H9 (cell line): ENCODE measurements around the gene ATP10B. TPM values are rescaled to one million over a fixed set of nuclear protein-coding genes. Genes with fewer than 3 reads are reported as not detected.

Source experiments
- DNase-seq: peaks from one replicate; pipeline ENCODE4 v3.0.0-alpha.2; 2017
- H2AFZ ChIP-seq: one replicate; pipeline ENCODE4 v1.6.1; 2013; ENCODE audit warnings: mild to moderate bottlenecking, low read length, control low read depth, moderate library complexity
- H2AK5ac ChIP-seq: 2 replicates; pipeline ENCODE4 v1.6.1; 2013; ENCODE audit warnings: low read length, control low read depth, mixed read lengths; ENCODE audit not compliant: insufficient read length
- H2BK120ac ChIP-seq: one replicate; pipeline ENCODE4 v1.6.1; 2013; ENCODE audit warnings: low read depth, mild to moderate bottlenecking, low read length, control low read depth, inconsistent platforms; ENCODE audit not compliant: poor library complexity, severe bottlenecking
- H2BK12ac ChIP-seq: 2 replicates; pipeline ENCODE4 v1.6.1; 2013; ENCODE audit warnings: low read length, control low read depth, mixed read lengths, low read depth; ENCODE audit not compliant: insufficient read length
- H2BK15ac ChIP-seq: 2 replicates; pipeline ENCODE4 v1.6.1; 2013; ENCODE audit warnings: low read depth, low read length, control low read depth
- H2BK20ac ChIP-seq: one replicate; pipeline ENCODE4 v1.6.1; 2013; ENCODE audit warnings: low read depth, mild to moderate bottlenecking, low read length, control low read depth, inconsistent platforms; ENCODE audit not compliant: poor library complexity, severe bottlenecking
- H2BK5ac ChIP-seq: 2 replicates; pipeline ENCODE4 v1.6.1; 2013; ENCODE audit warnings: low read length, control low read depth, mixed read lengths; ENCODE audit not compliant: insufficient read length
- H3K14ac ChIP-seq: 2 replicates; pipeline ENCODE4 v1.6.1; 2013; ENCODE audit warnings: low read length, control low read depth; ENCODE audit not compliant: insufficient read depth
- H3K18ac ChIP-seq: 2 replicates; pipeline ENCODE4 v1.6.1; 2013; ENCODE audit warnings: low read depth, mild to moderate bottlenecking, mixed read lengths, low read length, control low read depth; ENCODE audit not compliant: insufficient read length
- H3K23ac ChIP-seq: 2 replicates; pipeline ENCODE4 v1.6.1; 2013; ENCODE audit warnings: low read length, control low read depth, mixed read lengths, low read depth; ENCODE audit not compliant: insufficient read length
- H3K23me2 ChIP-seq: 2 replicates; pipeline ENCODE4 v1.6.1; 2013; ENCODE audit warnings: low read depth, mild to moderate bottlenecking, mixed read lengths, low read length, control low read depth; ENCODE audit not compliant: insufficient read length, poor library complexity, severe bottlenecking
- H3K27ac ChIP-seq: 2 replicates; pipeline ENCODE4 v1.5.1; 2013; ENCODE audit warnings: low read length, control low read depth, mixed read lengths, low read depth; ENCODE audit not compliant: insufficient read length
- H3K27me3 ChIP-seq: 2 replicates; pipeline ENCODE4 v1.6.1; 2013; ENCODE audit warnings: low read length, control low read depth, inconsistent platforms; ENCODE audit not compliant: insufficient read depth
- H3K4ac ChIP-seq: 2 replicates; pipeline ENCODE4 v1.6.1; 2013; ENCODE audit warnings: low read depth, mild to moderate bottlenecking, control low read depth, inconsistent platforms, low read length, moderate library complexity
- H3K4me1 ChIP-seq: 2 replicates; pipeline ENCODE4 v1.6.1; 2013; ENCODE audit warnings: low read length, control low read depth, inconsistent platforms; ENCODE audit not compliant: insufficient read depth
- H3K4me2 ChIP-seq: 2 replicates; pipeline ENCODE4 v1.6.1; 2013; ENCODE audit warnings: low read length, control low read depth, mixed read lengths; ENCODE audit not compliant: insufficient read length, insufficient read depth
- H3K56ac ChIP-seq: 2 replicates; pipeline ENCODE4 v1.6.1; 2013; ENCODE audit warnings: low read depth, mild to moderate bottlenecking, mixed read lengths, low read length, control low read depth; ENCODE audit not compliant: insufficient read length
- H3K79me1 ChIP-seq: 2 replicates; pipeline ENCODE4 v1.6.1; 2013; ENCODE audit warnings: low read depth, mild to moderate bottlenecking, moderate library complexity, low read length, control low read depth, inconsistent platforms; ENCODE audit not compliant: insufficient read depth, poor library complexity, severe bottlenecking
- H3K79me2 ChIP-seq: 2 replicates; pipeline ENCODE4 v1.6.1; 2013; ENCODE audit warnings: low read length, control low read depth, inconsistent platforms; ENCODE audit not compliant: insufficient read depth
- H3K9ac ChIP-seq: 2 replicates; pipeline ENCODE4 v1.6.1; 2013; ENCODE audit warnings: low read length, control low read depth, mixed read lengths; ENCODE audit not compliant: insufficient read length; ENCODE audit errors: extremely low read depth
- H3K9me3 ChIP-seq: one replicate; pipeline ENCODE4 v1.6.1; 2013; ENCODE audit warnings: low read depth, low read length, inconsistent platforms; ENCODE audit not compliant: control insufficient read depth
- H3T11ph ChIP-seq: one replicate; pipeline ENCODE4 v1.6.1; 2013; ENCODE audit warnings: mild to moderate bottlenecking, low read length, control low read depth, inconsistent platforms
- H4K20me1 ChIP-seq: one replicate; pipeline ENCODE4 v1.6.1; 2013; ENCODE audit not compliant: control insufficient read depth, insufficient read length, insufficient read depth
- H4K5ac ChIP-seq: 2 replicates; pipeline ENCODE4 v1.6.1; 2013; ENCODE audit warnings: low read depth, mild to moderate bottlenecking, mixed read lengths, low read length, control low read depth; ENCODE audit not compliant: insufficient read length
- H4K8ac ChIP-seq: replicated peaks from 2 replicates; pipeline ENCODE4 v1.6.1; 2013; ENCODE audit warnings: low read length, control low read depth, mixed read lengths, low read depth; ENCODE audit not compliant: insufficient read length
- H4K91ac ChIP-seq: 2 replicates; pipeline ENCODE4 v1.6.1; 2013; ENCODE audit warnings: low read depth, mild to moderate bottlenecking, moderate library complexity, mixed read lengths, low read length, control low read depth; ENCODE audit not compliant: insufficient read length
- H3K27ac Mint-ChIP-seq, 3 experiments: 2 replicates in 2 of 3; 3 replicates in 1 of 3; pipeline ENCODE4 v1.8.0; 2020 to 2021; ENCODE audit warnings: mixed read lengths in 3 of 3, mild to moderate bottlenecking in 1 of 3, moderate library complexity in 1 of 3
- H3K27me3 Mint-ChIP-seq: 2 replicates; pipeline ENCODE4 v1.8.0; 2021; ENCODE audit warnings: low read depth, mild to moderate bottlenecking, moderate library complexity, mixed read lengths
- H3K36me3 Mint-ChIP-seq, 3 experiments: 2 replicates in 2 of 3; 3 replicates in 1 of 3; pipeline ENCODE4 v1.8.0; 2020 to 2021; ENCODE audit warnings: low read depth in 3 of 3, mixed read lengths in 3 of 3; ENCODE audit not compliant: insufficient read depth in 1 of 3
- H3K4me1 Mint-ChIP-seq, 2 experiments: 2 replicates each; pipeline ENCODE4 v1.8.0; 2020; ENCODE audit warnings: mixed read lengths in 2 of 2
- H3K4me3 Mint-ChIP-seq, 2 experiments: 2 replicates in 1 of 2; 3 replicates in 1 of 2; pipeline ENCODE4 v1.8.0; 2020 to 2021; ENCODE audit warnings: mild to moderate bottlenecking in 2 of 2, mixed read lengths in 2 of 2, moderate library complexity in 1 of 2
- H3K9me3 Mint-ChIP-seq, 2 experiments: 2 replicates in 1 of 2; 3 replicates in 1 of 2; pipeline ENCODE4 v1.8.0; 2020; ENCODE audit warnings: mild to moderate bottlenecking in 2 of 2, mixed read lengths in 2 of 2, moderate library complexity in 1 of 2
- WGBS: extraction: QIAGEN DNeasy Blood & Tissue Kit; methylation state at CpG from one replicate; pipeline ENCODE4 v1.1.7; 2013; ENCODE audit warnings: missing lambda C conversion rate, low lambda C conversion rate, mixed read lengths; ENCODE audit not compliant: insufficient read length; ENCODE audit errors: extremely low coverage; 5-methylcytosine and 5-hydroxymethylcytosine counted together
- total RNA-seq: library from RNA; stranded (reverse); gene quantifications from 2 replicates; pipeline ENCODE4 v1.2.1, GENCODE V29; 2021
- TF ChIP-seq, protein P1 (sequence below): fragments of 200-600 bp; sonication (generic); conservative IDR thresholded peaks from 3 replicates; pipeline ENCODE4 v1.8.0; 2021; ENCODE audit warnings: antibody characterized with exemption, mild to moderate bottlenecking

The ATP10B gene
- total RNA-seq, 1 experiment from 2014 or later = 0.42 TPM

DNA sequence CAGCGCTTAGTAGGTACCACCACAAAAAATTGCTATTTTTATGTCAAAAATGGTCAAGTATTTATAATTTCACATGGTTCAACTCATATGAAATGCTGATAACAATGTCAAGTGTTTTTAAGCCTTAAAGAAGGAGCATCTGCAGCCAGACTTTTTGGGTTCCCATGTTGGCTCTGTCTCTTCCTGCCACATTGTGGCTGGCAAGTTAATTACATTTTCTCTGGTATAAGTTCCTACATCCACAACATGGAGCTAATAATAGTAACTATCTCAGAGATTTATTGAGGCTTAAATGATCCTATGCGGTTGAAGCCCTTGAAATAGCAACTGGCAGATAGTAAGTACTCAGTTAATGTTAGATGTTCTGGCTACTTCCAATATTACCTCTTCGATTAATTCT, 5.4 kb downstream of the ATP10B start:
- no peak overlapping the region for H3T11ph ChIP-seq
- TF ChIP-seq, protein P1, sequence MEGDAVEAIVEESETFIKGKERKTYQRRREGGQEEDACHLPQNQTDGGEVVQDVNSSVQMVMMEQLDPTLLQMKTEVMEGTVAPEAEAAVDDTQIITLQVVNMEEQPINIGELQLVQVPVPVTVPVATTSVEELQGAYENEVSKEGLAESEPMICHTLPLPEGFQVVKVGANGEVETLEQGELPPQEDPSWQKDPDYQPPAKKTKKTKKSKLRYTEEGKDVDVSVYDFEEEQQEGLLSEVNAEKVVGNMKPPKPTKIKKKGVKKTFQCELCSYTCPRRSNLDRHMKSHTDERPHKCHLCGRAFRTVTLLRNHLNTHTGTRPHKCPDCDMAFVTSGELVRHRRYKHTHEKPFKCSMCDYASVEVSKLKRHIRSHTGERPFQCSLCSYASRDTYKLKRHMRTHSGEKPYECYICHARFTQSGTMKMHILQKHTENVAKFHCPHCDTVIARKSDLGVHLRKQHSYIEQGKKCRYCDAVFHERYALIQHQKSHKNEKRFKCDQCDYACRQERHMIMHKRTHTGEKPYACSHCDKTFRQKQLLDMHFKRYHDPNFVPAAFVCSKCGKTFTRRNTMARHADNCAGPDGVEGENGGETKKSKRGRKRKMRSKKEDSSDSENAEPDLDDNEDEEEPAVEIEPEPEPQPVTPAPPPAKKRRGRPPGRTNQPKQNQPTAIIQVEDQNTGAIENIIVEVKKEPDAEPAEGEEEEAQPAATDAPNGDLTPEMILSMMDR = no peak

More for the DNA sequence above, 5.4 kb downstream of the ATP10B start:
- H3K4me1 Mint-ChIP-seq = no peaks in the 10 kb centered on the region
- H3K4ac ChIP-seq = no peak overlapping the region
- H3K23ac ChIP-seq = no peak overlapping the region
- no peaks in the 10 kb centered on the region for H3K79me2 ChIP-seq
- no peak overlapping the region for H3K18ac ChIP-seq
- no peak overlapping the region for H3K27ac Mint-ChIP-seq
- no peaks in the 10 kb centered on the region for H3K23me2 ChIP-seq
- no peak overlapping the region for H3K27ac ChIP-seq
- no peak overlapping the region for H4K5ac ChIP-seq
- H2BK12ac ChIP-seq = no peak overlapping the region
- H3K56ac ChIP-seq = no peak overlapping the region
- H2BK120ac ChIP-seq = no peak overlapping the region
- no peak overlapping the region for H3K9ac ChIP-seq
- H4K91ac ChIP-seq = no peak overlapping the region
- no peaks in the 10 kb centered on the region for H3K27me3 ChIP-seq
- no peaks in the 10 kb centered on the region for H4K20me1 ChIP-seq
- peaks cover 2% of the 10 kb centered on the region; the same call in 1 of the 2 replicates for H3K27me3 Mint-ChIP-seq
- WGBS = no CpG with 5 or more reads among the region's 3 CpGs
- H3K4me1 ChIP-seq = no peaks in the 10 kb centered on the region
- no peak overlapping the region for H4K8ac ChIP-seq
- H2AFZ ChIP-seq = no peak overlapping the region
- no peak overlapping the region for H3K4me3 Mint-ChIP-seq
- H3K36me3 Mint-ChIP-seq = no peaks in the 10 kb centered on the region
- H3K9me3 Mint-ChIP-seq = no peaks in the 10 kb centered on the region
- H2BK5ac ChIP-seq = no peak overlapping the region
- no peak overlapping the region for H2BK20ac ChIP-seq
- no peak overlapping the region for H3K14ac ChIP-seq
- H3K4me2 ChIP-seq = no peak overlapping the region
- H3K79me1 ChIP-seq = no peaks in the 10 kb centered on the region
- H2AK5ac ChIP-seq = no peak overlapping the region
- H2BK15ac ChIP-seq = no peak overlapping the region
- H3K9me3 ChIP-seq = no peaks in the 10 kb centered on the region
- DNase-seq = no peak
